ENCODE results near the gene CACNA1A.

DNA sequence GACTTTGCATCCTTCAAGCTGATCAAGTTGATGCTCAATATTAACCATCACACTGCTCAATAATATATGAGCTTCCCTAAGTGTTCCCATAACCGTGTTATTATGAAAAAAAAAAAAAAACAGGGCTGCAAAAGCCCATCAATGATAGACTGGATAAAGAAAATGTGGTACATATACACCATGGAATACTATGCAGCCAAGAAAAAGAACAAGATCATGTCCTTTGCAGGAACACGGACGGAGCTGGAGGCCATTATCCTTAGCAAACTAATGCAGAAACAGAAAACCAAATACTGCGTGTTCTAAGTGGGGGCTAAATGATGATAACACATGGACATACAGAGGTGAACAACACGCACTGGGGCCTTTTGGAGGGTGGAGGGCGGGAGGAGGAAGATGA lies 58.3 kb downstream of the CACNA1A start:
- TF ChIP-seq CTCF (optimal IDR thresholded peaks at IDR 0.05 in 1 of 3, IDR thresholded peaks at IDR 0.05 in 1 of 3, conservative IDR thresholded peaks at IDR 0.05 in 1 of 3; ENCODE audit: extremely low read depth in 1 of 3, insufficient read depth in 2 of 3, low read length in 3 of 3) (no peak), EZH2 (IDR thresholded peaks at IDR 0.05; ENCODE audit: low read length) (no peak)

Data from keratinocyte (primary cell).